HepG2 (cell line): Measurements from ENCODE around the gene TMEM116. TPM values are rescaled to one million over a fixed set of nuclear protein-coding genes. Genes with fewer than 3 reads are reported as not detected.

Source experiments
- FUBP1 ChIP-seq: sonication (generic); formaldehyde crosslinking; IDR thresholded peaks from 2 replicates; pipeline ENCODE4 v1.5.1; 2020; ENCODE audit warnings: missing genetic modification reagents, mild to moderate bottlenecking, borderline replicate concordance
- HNRNPLL ChIP-seq: fragments of 200-400 bp; formaldehyde crosslinking; IDR thresholded peaks from 2 replicates; pipeline ENCODE4 v1.6.1; 2017; ENCODE audit warnings: mild to moderate bottlenecking, low read depth, low read length; ENCODE audit not compliant: poor library complexity, severe bottlenecking
- KIAA2018 ChIP-seq: sonication (generic); formaldehyde crosslinking; IDR thresholded peaks from 2 replicates; pipeline ENCODE4 v1.5.0; 2020; ENCODE audit warnings: mild to moderate bottlenecking, missing genetic modification reagents, borderline replicate concordance
- ZBTB4 ChIP-seq: sonication (generic); formaldehyde crosslinking; IDR thresholded peaks from 2 replicates; pipeline ENCODE4 v1.4.0; 2020; ENCODE audit warnings: missing genetic modification reagents, mild to moderate bottlenecking, borderline replicate concordance
- ZBTB49 ChIP-seq: sonication (generic); formaldehyde crosslinking; IDR thresholded peaks from 2 replicates; pipeline ENCODE4 v1.4.0; 2020; ENCODE audit warnings: missing genetic modification reagents, borderline replicate concordance
- polyA plus RNA-seq, 8 experiments: library from polyadenylated mRNA; depleted of rRNA in 3 of 8; stranded (reverse) in 7 of 8; unstranded in 1 of 8; fragments of >200 nt; fragmentation: Illumina TruSeq in 4 of 8; extraction: Trizol in 4 of 8; gene quantifications; 2 replicates each; pipeline versions ENCODE4 v1.2.1 to v1.2.3, GENCODE V29; 2011 to 2016; ENCODE audit warnings: low read depth in 4 of 8, missing spikeins in 1 of 8, mixed read lengths in 1 of 8; ENCODE audit not compliant: insufficient read depth in 1 of 8
- total RNA-seq, 5 experiments: library from RNA; depleted of rRNA; stranded (reverse); fragments of >200 nt; fragmentation: Illumina TruSeq; extraction: Trizol; gene quantifications; 2 replicates each; pipeline ENCODE4 v1.2.3, GENCODE V29; 2016; ENCODE audit warnings: low read depth in 1 of 5
- TF ChIP-seq, protein P1 (sequence below): sonication (generic); formaldehyde crosslinking; IDR thresholded peaks from 2 replicates; pipeline ENCODE4 v1.9.0; 2021; ENCODE audit warnings: missing genetic modification reagents, borderline replicate concordance

Gene TMEM116
- total and polyA plus RNA-seq, 2 of the 13 experiments (the other 11 are each of a cell fraction or from before 2014, with no cell fraction given) = 14.0 to 17.8 TPM

DNA sequence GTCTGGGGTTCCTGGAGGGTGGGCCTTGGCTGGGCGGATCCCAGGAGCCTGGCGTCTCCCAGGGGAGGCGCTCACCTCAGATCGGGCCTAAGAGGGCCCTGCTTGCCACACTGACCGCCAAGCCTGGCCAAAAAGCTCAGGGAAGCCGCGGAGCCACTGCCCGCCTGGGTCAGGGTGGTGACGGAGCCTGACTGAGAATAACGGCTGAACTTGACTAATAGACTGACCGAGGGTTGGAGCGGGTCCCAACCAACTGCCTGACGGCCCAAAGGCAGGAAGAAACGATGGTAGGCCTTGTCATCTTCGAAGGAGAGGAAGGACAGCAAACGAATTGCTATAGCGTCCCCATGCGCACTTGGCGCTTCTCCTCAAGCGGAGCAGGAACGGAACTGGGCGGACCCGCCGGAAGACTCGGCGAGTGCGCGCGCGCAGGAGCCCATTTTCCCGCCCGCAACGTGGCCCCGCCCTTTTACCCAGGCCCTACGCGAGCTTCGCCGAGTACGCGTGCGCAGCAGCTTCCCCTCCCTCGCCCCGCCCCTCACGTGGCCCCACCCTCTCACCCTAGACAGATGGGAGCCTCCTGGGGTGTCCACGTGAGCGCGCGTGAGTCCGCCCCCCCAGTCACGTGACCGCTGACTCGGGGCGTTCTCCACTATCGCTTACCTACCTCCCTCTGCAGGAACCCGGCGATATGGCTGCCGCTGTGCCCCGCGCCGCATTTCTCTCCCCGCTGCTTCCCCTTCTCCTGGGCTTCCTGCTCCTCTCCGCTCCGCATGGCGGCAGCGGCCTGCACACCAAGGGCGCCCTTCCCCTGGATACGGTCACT is at the start of gene TMEM116, which contains the start of gene ERP29 (continued):
- TF ChIP-seq, protein P1, sequence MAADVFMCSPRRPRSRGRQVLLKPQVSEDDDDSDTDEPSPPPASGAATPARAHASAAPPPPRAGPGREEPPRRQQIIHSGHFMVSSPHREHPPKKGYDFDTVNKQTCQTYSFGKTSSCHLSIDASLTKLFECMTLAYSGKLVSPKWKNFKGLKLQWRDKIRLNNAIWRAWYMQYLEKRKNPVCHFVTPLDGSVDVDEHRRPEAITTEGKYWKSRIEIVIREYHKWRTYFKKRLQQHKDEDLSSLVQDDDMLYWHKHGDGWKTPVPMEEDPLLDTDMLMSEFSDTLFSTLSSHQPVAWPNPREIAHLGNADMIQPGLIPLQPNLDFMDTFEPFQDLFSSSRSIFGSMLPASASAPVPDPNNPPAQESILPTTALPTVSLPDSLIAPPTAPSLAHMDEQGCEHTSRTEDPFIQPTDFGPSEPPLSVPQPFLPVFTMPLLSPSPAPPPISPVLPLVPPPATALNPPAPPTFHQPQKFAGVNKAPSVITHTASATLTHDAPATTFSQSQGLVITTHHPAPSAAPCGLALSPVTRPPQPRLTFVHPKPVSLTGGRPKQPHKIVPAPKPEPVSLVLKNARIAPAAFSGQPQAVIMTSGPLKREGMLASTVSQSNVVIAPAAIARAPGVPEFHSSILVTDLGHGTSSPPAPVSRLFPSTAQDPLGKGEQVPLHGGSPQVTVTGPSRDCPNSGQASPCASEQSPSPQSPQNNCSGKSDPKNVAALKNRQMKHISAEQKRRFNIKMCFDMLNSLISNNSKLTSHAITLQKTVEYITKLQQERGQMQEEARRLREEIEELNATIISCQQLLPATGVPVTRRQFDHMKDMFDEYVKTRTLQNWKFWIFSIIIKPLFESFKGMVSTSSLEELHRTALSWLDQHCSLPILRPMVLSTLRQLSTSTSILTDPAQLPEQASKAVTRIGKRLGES (CRISPR knock-in tag) = peak; percentile 71; the same call in 1 of the 2 replicates
- TF ChIP-seq HNRNPLL = peak; percentile 99
- TF ChIP-seq ZBTB49 (CRISPR knock-in tag) = no peak
- TF ChIP-seq FUBP1 (CRISPR knock-in tag) = no peak
- no peak for TF ChIP-seq KIAA2018 (CRISPR knock-in tag)
- 0 out of 2 replicates have a peak, but pooled peaks have one; percentile 54 for TF ChIP-seq ZBTB4 (CRISPR knock-in tag)
